ENCODE data around the gene DTX1.
"Not testable (repeated sequence)": the region's sequence is repeated elsewhere in the genome, so short reads cannot be mapped to it uniquely, and the experiment has no call there.

The DTX1 gene

GRCh38 chr12:113137861-113138783, 81.6 kb downstream of the DTX1 start:
- H3K9me3 Mint-ChIP-seq, result no peaks in the 10 kb centered on the region
- DNase-seq (ENCODE audit: low spot score in 2 of 2) (no peak), ATAC-seq (no peak)
- no peak overlapping the region for H3K27ac Mint-ChIP-seq
- H3K36me3 Mint-ChIP-seq, result no peaks in the 10 kb centered on the region
- peaks cover 18% of the 10 kb centered on the region for H3K4me1 Mint-ChIP-seq
- H3K4me3 Mint-ChIP-seq, result no peak overlapping the region

GRCh38 chr12:113138826-113139225, 82.3 kb downstream of the DTX1 start:
- ATAC-seq, result no peak
- Mint-ChIP-seq H3K4me3 (no peak overlapping the region), H3K36me3 (no peaks in the 10 kb centered on the region), H3K9me3 (no peaks in the 10 kb centered on the region), H3K4me1 (peaks cover 18% of the 10 kb centered on the region), H3K27ac (no peak overlapping the region)
- no peak for DNase-seq (ENCODE audit: low spot score in 2 of 2)

GRCh38 chr12:113140706-113141105, 84.2 kb downstream of the DTX1 start:
- no peak for DNase-seq (ENCODE audit: low spot score in 2 of 2)
- ATAC-seq, result no peak
- Mint-ChIP-seq H3K27ac (no peak overlapping the region), H3K9me3 (no peaks in the 10 kb centered on the region), H3K4me3 (no peak overlapping the region), H3K36me3 (no peaks in the 10 kb centered on the region), H3K4me1 (peaks cover 12% of the 10 kb centered on the region)

- H3K27ac Mint-ChIP-seq, result peak overlapping the region; percentile 65
- not testable (repeated sequence) for H3K36me3 Mint-ChIP-seq; DNase-seq (ENCODE audit: low spot score in 2 of 2); ATAC-seq; H3K4me1 Mint-ChIP-seq; H3K9me3 Mint-ChIP-seq; H3K4me3 Mint-ChIP-seq
These were observed 85.2 kb downstream of the DTX1 start for GRCh38 chr12:113141716-113142115.

GRCh38 chr12:113142173-113142885, 85.8 kb downstream of the DTX1 start:
- DNase-seq (ENCODE audit: low spot score in 2 of 2) (no peak), ATAC-seq (peak; percentile 78)
- no peaks in the 10 kb centered on the region for H3K9me3 Mint-ChIP-seq
- peak overlapping the region; percentile 65 for H3K27ac Mint-ChIP-seq
- no peak overlapping the region for H3K4me3 Mint-ChIP-seq
- H3K36me3 Mint-ChIP-seq, result no peaks in the 10 kb centered on the region
- no peaks in the 10 kb centered on the region for H3K4me1 Mint-ChIP-seq

- H3K27ac Mint-ChIP-seq, result no peak overlapping the region
- H3K4me3 Mint-ChIP-seq, result no peak overlapping the region
- no peaks in the 10 kb centered on the region for H3K36me3 Mint-ChIP-seq
- H3K9me3 Mint-ChIP-seq, result no peaks in the 10 kb centered on the region
- no peak for DNase-seq (ENCODE audit: low spot score in 2 of 2)
- H3K4me1 Mint-ChIP-seq, result no peaks in the 10 kb centered on the region
- ATAC-seq, result no peak
These were observed 86.4 kb downstream of the DTX1 start for GRCh38 chr12:113142886-113143332.

GRCh38 chr12:113143959-113144358, 87.4 kb downstream of the DTX1 start:
- no peak overlapping the region for H3K27ac Mint-ChIP-seq
- no peaks in the 10 kb centered on the region for H3K36me3 Mint-ChIP-seq
- H3K4me1 Mint-ChIP-seq, result no peaks in the 10 kb centered on the region
- no peak for DNase-seq (ENCODE audit: low spot score in 2 of 2)
- no peaks in the 10 kb centered on the region for H3K9me3 Mint-ChIP-seq
- no peak for ATAC-seq
- no peak overlapping the region for H3K4me3 Mint-ChIP-seq

GRCh38 chr12:113144806-113145205, 88.3 kb downstream of the DTX1 start:
- ATAC-seq, result no peak
- no peaks in the 10 kb centered on the region for H3K9me3 Mint-ChIP-seq
- DNase-seq (ENCODE audit: low spot score in 2 of 2), result no peak
- no peak overlapping the region for H3K27ac Mint-ChIP-seq
- H3K4me1 Mint-ChIP-seq, result no peaks in the 10 kb centered on the region
- H3K36me3 Mint-ChIP-seq, result no peaks in the 10 kb centered on the region
- H3K4me3 Mint-ChIP-seq, result no peak overlapping the region

- Mint-ChIP-seq H3K27ac (no peak overlapping the region), H3K4me1 (no peaks in the 10 kb centered on the region), H3K36me3 (no peaks in the 10 kb centered on the region), H3K4me3 (no peak overlapping the region), H3K9me3 (no peaks in the 10 kb centered on the region)
- no peak for ATAC-seq
- no peak for DNase-seq (ENCODE audit: low spot score in 2 of 2)
These were observed 89.4 kb downstream of the DTX1 start for GRCh38 chr12:113145720-113146551.

- Mint-ChIP-seq H3K9me3 (no peaks in the 10 kb centered on the region), H3K4me3 (no peak overlapping the region), H3K4me1 (peaks cover 3% of the 10 kb centered on the region), H3K27ac (no peak overlapping the region), H3K36me3 (no peaks in the 10 kb centered on the region)
- DNase-seq (ENCODE audit: low spot score in 2 of 2) (no peak), ATAC-seq (no peak)
These were observed 90.5 kb downstream of the DTX1 start for GRCh38 chr12:113146999-113147398.

Measured in stimulated activated effector memory CD8-positive, alpha-beta T cell treated with anti-CD3 and anti-CD28 coated beads, Interleukin-12 subunit alpha, Interleukin-12 subunit beta, amount 100 ng/mL, for 72 hours (primary cell).